Measurements from ENCODE around the gene AKR1D1.
"Not testable (repeated sequence)": the region's sequence is repeated elsewhere in the genome, so short reads cannot be mapped to it uniquely, and the experiment has no call there.

AKR1D1 gene

DNA sequence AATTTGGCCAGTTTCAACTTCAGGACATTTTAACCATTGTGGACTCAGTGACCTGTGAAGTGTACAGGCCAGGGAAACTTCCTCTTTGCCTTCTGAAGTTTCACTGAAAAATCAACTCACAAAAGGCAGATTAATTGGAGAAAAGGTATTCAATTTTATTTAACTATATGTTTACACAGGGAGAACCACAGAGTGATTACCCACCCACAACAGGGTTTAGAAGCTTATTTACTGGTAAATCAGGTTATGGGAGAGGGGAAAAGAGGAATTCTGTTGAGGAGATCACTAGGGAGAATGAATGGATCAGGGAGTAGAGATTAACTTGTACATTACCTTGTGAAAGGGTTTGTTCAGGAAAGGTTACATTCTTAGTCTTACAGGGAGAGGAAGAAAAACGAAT, 1.7 kb upstream of the AKR1D1 start:
- no peak for DNase-seq

DNA sequence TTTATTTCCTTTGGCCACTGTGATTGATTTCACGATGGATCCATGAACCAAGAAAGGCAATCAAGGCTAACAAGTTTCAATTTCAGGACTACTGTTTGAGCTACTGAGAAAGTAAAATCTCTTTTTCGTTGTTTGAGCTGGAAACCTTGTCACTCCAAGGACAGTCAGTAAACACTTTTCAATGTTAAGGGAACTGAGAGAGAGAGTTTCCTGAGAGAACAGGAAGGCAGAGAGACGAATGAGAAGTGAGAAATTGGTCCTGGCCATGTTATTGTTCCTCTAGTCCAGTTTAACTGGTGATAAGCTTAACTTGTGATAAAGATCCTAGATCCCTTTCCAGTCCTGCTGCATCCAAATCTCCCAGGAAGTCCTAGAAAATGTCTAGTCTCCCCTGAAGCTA, 909 bp upstream of the AKR1D1 start:
- DNase-seq: no peak

DNA sequence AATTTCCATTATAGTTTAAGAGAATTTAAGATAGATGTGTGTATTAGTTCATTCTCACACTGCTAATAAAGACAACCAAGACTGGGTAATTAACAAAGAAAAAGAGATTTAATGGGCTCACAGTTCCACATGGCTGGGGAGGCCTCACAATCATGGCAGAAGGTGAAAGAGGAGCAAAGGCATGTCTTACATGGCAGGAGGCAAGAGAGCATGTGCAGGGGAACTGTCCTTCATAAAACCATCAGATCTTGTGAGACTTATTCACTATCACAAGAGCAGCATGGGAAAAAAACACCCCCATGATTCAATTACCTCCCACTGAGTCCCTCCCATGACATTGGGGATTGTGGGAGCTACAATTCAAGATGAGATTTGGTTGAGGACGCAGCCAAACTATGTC, 473 bp upstream of the AKR1D1 start:
- not testable (repeated sequence) for DNase-seq

DNA sequence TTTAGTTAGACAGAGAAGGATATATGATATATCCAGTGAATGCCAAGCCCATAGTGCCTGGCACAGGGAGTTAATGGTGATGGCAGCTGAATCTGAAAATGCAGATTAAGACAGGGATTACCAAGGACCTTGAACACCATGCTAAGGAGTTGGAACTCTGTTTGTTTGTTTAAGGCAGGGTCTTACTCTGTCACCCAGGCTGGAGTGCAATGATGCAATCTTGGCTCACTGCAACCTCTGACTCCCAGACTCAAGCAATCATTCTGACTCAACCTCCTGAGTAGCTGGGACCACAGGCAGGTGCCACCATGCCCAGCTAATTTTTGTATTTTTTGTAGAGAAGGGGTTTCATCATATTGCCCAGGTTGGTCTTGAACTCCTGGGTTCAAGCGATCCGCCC, 1.6 kb downstream of the AKR1D1 start:
- DNase-seq: no peak

DNA sequence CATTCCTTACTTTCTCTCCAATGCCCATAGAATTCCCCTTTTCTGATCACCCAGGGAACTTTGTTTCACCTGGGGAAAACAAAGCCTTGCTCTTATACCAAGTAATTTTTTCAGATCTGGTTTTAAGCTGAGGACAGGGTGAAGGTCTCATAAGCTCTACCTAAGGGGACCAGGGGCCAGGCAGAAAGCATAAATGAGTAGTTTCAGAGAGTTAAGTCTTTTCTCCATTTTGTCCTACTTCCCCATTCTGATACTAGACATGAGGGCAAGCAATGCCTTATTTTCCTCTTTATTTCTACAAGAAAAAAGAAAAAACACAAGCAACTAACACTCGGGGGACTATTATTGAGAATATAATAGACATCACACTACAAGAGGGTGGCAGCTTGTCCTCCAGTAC, 2.9 kb downstream of the AKR1D1 start:
- DNase-seq: no peak

DNA sequence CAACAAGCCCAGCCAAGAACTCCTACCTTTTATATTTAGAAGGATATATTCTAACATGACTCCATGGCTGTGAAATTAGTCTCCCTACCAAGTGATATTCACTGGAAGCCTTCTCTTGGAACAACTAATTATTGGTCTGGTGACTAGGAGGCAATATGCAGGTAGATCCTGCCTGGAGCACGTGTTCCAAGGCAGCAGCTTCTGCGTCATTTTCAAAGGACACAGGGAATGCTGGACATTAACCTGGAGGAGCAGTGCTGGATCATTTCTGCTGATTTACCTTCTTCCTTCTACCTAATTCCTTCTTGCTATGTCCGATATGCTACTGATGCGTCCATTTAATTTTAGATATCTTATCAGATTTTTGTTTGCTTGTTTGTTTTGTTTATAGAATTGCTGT, 5.6 kb downstream of the AKR1D1 start:
- DNase-seq: no peak

DNA sequence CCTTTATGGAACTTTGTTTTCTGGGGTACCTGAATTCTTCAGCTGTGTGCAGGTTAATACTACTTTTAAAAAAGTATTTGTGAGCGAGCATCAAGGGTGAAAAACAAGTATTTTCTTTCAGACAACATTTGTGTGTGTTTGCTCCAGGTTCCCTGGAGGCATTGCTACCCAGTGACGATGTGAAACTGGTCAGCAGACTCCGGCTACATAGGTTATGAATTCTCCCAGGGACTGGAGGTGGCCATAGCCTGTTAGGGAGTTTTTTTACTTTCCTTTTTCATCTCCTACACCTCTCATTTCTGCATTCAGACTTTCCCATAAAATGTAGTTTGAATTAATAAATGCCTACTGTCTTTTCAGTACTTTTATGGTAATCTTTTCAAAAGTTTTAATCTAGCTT, 7.6 kb downstream of the AKR1D1 start:
- DNase-seq: no peak

DNA sequence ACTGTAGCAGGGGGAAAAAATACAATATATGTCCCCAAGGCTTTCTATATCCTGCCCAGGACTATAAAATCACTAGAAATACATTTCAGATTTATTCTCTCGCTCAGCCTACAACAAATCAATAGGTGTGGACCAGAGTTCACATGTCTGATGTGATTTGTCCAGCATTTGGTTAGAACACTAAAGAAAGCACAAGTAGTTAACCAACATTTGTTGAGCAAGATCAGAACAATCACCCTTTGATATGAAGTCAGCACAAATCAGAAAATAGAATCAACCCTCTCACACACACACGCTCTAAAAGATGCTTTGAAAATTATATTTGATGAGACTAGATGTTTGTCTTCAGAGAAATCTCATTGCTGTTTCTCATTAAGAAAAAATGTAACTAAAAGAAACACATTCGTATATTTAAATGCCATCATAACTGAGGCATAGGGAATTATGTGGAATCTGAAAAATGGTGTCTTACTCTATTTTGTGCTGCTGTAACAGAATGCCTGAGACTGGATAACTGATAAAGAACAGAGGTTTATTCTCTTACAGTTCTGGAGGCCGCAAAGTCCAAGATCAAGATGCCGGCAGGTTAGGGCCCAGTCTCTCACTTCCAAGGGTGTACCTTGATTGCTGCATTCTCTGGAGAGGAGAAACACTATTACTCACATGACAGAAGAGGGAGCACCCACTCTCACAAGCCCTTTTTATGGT, 10.5 kb downstream of the AKR1D1 start:
- DNase-seq: no peak

DNA sequence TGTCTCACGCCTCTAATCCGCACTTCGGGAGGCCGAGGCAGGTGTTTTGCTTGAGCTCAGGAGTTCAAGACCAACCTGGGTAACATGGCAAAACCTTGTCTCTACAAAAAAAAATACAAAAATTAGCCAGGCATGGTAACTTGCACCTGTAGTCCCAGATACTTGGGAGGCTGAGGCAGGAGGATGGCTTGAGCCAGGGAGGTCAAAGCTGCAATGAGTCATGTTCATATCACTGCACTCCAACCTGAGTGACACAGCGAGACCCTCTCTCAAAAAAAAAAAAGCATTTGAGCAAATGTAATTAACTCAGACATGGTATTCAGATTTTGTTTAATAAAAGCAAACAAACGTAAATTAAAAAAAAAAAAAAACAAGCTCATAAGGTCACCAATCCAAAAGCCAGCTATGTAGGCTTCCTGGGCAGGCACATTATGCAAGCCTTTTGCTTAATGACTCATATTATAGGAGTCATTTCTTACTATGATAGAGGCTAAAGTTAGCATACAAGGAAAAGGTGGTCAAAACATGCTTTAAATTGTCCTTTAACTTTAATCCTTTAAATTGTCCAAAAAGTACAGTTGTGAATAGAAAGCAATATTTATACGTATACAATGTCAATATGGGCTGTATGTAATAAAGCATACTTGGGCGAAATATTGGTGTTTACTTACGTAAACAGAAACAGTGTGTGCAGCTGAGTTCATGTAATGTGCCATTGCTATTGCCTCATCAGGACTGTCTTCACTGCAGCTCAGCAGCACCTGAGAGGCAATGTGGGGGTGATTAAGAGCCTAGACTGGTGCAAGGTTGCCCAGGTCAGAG, 13.0 kb downstream of the AKR1D1 start:
- DNase-seq: no peak

DNA sequence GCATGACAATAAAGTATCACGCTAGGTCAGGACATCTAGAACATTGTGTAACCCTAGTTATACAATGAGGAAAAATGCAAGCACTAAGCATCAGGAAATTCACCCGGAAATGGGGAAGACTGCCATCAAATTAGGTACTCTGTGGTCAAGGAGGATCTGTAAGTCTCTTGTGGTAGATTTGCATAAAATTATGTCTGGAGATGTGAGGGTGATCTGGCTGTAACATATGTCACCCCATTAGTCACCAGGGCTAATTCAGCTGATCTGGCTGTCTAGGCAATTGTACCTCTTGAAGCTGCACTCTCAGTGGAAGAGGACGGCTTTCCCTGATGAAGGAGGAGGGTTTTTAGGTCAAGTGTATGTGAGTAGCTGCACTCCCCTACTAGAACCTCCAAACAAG, 14.8 kb downstream of the AKR1D1 start:
- DNase-seq: no peak

DNA sequence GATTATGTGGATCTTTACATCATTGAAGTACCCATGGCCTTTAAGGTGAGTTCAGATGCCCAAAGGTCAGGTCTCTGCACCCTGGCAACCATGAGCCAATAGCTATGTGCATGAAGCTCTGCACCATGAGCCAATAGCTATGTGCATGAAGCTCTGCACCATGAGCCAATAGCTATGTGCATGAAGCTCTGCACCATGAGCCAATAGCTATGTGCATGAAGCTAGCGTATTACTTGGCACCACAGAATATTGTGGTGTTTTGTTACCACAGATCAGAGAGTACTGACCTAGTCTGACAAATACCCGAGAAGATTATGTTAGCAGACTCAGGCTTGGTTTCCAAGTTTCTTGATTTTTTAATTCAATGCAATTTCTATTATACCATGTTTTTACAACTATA, 15.6 kb downstream of the AKR1D1 start:
- not testable (repeated sequence) for DNase-seq

DNA sequence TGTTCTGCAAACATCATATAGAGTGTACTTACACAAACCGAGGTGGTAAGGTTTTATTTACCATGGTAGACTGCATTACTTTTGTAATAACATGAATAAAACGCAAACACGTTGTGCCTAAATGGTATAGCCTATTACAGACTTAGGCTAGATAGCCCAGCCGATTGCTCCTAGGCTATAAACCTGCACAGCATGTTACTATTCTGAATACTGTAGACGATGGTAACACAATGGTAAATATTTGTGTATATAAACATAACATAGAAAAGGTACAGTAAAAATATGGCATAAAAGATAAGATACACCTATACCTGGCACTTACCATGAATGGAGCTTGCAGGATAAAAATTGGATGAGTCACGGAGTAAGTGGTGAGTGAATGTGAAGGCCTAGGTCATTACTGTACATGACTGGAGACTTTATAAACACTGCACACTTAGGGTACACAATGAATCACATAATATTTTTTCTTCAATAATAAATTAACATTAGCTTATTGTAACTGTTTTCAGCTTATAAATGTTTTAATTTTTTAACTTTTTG, 16.3 kb downstream of the AKR1D1 start:
- DNase-seq: no peak

DNA sequence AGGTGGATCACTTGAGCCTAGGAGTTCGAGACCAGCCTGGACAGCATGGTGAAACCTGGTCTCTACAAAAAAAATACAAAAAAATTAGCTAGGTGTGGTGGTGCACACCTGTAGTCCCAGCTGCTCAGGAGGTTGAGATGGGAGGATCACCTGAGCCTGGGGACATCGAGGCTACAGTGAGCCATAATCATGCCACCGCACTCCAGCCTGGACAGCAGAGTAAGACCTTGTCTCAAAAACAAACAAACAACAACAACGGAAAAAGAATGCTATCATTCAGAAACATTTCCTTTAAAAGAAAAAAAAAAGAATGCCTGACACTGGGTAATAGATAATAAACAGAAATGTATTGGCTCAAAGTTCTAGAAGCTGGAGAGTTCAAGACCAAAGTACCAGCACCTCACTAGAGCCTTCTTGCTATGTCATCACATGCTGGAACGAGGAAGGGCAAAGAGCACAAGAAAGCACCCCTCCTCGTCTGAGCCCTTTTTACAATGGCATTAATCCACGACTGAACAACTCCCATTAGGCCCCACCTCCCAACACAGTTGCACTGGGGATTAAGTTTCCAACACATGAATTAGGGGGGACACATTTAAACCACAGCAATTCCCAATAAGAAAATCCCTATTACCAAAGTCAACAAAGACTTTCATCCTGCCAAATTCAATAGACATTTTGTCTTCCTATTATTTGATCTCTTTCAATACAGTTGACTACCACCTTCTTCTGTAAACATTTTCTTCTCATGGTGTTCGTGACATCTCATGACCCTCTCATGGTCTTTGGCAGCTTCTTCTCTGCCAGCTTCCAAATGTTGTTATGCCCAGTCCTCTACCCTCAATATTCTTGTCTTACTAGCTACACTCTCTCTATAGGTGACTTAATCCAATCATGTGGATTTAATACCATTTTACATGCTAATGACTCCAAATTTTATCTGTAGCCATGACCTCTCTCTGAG, 20.0 kb downstream of the AKR1D1 start:
- DNase-seq: no peak

DNA sequence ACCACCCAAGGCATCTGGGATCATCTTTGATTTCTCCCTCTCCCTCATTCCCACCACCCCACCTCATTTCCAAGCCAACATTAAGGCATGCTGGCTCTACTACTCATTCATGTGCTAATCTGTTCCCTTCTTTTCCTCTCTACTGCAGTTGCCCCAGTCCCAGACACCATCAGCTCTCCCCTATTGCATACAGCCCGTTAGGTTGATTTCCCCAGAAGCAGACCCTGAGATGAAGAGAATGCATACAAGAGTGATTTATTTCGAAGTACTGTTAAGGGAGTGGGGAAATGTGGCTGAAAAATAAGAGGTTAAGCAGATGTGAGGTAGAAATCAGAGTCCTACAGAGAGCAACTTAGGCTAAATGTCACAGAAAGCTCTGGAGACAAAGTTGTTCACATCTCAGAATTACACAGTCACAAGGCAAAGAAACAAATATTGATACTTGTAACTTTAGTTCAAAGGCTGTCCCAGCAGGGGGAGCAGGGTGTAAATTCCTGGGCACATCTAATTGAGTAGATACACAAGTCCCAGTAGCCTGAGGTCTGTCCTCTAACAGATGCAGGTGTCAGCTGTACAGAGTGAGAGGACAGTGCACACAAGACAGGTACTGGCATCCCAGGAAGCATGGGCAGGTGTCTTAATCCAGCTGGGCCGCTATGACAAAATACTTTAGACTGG, 20.9 kb downstream of the AKR1D1 start:
- DNase-seq: no peak

DNA sequence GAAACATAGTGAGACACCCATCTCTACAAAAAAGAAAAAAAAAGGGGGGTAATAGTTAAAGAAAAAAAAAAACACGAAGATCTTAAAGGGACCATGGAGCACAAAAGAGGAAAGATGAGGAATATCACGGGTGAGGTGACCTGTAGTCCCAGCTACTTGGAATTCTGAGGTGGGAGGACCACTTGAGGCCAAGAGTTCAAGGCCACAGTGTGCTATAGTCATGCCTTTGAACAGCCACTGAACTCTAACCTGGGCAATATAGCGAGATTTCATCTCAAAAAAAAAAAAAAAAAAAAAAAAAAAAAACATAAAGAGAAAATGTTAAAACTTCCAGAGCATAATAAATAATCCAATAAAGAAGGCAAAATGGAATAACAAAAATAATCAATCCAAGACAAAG, 23.6 kb downstream of the AKR1D1 start:
- no peak for DNase-seq

DNA sequence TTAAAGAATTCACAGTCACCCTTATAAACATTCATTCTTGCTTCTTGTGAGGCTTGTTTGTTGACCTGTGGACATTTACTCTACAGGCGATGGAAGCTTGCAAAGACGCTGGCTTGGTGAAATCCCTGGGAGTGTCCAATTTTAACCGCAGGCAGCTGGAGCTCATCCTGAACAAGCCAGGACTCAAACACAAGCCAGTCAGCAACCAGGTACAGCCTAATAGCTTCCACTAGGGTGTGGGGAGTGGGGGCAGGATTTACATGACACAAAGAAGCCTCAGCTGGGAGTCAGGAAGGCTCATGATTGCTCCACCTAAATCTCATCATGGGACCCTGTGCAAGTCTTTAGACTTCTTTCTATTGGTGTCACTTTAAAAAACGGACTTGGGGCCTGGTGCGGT, 29.0 kb downstream of the AKR1D1 start:
- no peak for DNase-seq

DNA sequence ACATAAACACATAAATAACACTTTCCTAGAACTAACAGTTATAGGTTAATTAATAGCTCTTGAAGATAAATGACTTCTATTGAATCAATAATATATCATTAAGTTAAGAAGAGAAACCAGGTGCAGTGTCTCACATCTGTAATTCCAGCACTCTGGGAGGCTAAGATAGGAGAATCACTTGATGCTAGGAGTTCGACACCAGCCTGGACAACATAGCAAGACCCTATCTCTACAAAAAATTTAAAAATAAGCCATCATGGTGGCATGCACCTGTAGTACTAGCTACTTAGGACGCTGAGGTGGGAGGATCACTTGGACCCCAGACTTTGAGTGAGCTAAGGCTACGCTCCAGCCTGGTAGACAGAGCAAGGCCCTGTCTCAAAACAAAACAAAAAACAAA, 38.8 kb downstream of the AKR1D1 start:
- DNase-seq: no peak

DNA sequence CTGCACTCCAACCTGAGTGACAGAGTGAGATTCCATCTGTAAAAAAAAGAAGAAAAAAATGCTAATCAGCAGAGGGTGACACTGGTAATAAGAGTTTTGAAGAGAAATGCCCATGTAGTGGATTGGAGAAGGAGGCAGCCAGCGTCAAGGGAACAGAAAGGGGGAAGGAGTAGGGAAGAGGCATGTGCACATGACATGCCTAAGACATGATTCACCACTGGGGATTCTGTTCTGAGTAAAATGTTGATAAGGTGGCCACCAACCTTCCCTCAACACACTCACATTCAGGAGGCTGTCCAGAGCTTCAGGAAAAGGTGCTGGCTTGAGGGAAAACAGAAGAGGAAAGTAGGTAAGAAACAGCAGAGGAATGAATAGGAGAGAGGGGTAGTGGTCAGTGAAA, 39.9 kb downstream of the AKR1D1 start:
- no peak for DNase-seq

DNA sequence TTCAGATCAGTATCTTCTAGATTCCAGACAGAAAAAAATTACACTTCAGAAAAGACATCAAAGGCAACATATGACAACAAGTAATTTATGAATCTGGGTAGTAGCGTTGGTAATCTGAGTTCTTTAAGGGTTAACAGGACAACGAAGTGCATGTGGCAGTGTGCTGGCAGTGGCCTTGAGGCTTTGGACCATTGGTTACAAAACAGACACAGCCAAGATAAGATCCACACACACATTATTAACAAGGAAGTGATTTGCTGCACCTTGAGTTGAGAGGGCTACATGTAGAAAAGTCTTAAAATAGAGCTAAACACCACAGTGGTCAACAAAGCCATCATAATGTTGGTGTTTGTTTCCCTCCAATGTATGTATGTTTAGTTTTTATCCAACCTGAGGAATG, 40.6 kb downstream of the AKR1D1 start:
- no peak for DNase-seq

DNA sequence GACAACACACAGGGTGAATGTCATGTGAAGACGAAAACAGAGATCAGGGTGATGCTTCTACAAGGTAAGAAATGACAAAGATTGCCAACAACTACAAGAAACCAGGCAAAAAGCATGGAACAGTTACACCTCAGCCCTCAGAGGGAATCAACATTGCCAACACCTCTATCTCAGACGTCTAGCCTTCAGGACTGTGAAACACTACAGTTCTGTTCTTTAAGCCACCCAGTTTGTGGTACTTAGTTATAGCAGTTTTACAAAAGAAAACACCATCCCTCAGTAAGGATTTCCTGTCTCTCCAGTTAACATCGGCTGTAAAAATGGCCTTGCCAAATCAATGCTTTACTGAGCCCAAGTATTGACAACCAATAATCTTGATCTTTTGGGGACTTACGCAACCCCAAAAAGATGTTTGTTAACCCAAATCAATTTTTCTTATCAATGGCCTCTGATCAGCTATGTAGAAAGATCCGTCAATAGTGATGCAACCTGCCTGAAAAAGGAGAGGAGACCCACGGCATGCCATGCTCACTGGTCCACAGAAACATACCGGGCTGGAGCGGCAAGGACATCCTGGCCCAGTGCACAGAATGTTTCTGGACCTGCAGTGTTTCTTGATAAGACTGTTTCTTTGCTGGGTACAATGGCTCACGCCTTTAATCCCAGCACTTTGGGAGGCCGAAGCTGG, 44.0 kb downstream of the AKR1D1 start:
- no peak for DNase-seq

DNA sequence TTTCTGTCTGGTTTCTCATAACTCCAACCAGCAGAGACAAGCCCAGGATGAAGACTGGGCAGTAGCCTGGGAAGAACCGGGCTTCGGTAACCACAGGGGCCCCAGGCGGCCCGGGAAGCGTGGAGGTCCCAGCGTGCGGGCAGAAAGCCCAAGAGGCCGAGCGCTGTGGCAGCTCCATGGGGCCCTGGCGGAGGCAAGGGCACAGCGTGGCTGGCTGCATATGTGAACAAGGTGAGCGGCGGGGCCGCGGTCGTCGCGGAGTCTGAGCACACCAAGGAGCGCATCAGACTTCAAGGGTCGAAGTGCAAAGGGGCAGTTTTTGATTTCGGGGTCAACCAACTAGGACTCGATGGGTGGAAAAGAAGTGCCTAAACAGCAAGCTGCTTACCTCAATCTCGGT, 45.9 kb downstream of the AKR1D1 start:
- no peak for DNase-seq

DNA sequence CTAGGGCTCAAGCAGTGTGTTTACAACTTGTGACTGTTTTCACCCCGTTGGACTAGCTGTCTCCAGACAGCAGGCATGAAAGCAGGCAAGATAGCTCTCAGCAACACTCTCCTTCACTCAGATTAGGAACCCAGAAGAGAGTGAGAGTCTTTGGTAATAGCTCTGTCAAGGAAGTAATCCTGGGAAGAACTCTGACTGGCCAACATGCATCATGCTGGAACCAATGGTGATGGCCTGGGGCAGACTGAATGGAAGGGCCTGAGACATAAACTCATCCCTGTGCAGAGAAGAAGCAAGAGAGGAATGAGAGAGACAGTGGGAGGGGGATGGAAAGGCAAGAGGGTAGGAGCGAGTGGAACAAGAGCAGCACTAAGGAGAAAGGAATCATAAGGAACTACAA, 48.9 kb downstream of the AKR1D1 start:
- no peak for DNase-seq
